Measurements from ENCODE around the gene NRDE2.
"Not testable (repeated sequence)": the region's sequence is repeated elsewhere in the genome, so short reads cannot be mapped to it uniquely, and the experiment has no call there.

NRDE2 gene

DNA sequence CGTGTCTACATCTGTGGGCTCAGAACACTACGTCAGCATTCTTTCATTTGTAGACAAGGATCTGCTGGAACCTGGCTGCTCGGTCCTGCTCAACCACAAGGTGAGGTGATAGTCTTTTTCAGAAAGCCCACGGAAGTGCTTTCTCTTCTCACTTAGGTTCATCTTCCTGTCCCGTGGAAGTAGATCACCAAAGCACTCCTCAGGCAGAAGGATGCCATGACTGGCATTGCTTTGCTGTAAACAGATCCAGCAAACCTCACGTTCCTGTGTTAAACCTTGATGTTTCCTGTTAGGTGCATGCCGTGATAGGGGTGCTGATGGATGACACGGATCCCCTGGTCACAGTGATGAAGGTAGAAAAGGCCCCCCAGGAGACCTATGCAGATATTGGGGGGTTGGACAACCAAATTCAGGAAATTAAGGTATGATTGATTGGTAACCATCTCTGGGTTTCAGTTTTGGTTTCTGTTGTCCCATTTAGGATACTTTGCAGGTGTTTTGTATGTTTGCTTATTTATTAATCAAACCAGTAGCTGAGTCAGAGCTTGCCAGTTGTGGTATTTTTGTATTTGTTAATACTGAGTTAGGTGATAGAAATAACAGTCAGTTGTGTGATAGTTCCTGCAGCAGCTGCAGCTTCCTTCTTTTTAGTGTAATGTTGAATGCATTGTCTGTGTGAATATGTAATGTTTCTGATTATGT is 67.8 kb downstream of the NRDE2 start:
- DNase-seq: no peak

DNA sequence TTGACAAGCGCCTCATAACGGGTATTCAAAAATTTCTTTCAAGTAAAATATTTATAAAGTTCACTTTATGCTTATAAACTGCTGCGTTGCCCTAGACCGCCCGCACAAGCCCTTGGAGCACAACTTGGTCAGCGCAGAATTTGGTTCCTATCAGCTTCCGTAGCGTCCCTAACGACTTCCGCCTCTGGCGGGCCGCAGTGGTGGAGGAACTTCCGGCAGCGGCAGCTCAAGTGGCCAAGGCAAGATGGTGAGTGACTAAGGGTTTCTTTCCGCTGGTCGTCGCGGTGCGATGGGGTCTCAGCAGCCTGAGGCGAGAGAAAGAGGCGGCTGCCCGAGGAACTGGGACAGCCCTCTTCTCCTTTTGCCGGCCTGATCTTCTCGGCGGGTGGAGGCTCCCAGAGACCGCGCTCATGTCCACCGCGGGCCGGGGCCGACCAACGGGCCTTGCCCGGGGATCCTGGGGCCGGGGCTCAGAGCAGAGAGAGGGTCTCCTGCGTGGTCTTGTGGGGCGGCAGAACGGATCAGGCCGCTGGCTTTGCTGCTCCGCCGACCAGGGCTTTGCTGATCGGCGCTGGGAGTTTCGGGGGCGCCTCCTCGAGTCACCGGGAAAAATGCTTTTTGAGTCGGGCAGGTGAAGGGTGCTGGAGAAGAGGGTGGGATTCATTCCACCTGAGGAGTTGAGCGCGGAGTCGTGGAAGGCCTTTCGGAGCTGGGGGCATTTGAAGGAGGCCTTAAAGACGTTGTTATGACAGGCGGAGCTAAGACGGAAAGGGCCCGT is 75.2 kb downstream of the NRDE2 start, which contains the start of gene PSMC1:
Gene PSMC1 (plus strand): TSS at position 200 of the 778 bp plus-strand sequence. CDS start 45 bp downstream, at position 245.
- peak; percentile 94 for DNase-seq

DNA sequence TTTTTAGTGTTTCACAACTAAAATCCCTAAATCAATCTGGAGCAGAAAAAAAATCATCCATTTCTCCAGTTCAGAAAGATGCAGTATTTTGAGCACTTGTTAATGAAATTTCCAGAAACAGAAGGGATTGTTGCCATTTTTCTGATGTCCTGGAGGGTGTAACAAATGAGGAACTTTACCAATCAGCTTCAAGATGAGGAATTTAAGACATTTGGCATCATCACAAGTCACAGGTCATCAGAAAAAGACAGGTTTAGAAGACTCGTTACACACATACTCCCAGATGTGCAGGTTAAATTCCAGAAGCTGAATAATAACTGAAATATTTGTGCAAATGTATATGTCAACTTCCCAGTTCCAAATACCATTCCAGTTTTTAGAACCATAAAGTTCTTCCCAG is 75.9 kb downstream of the NRDE2 start:
- DNase-seq: no peak

DNA sequence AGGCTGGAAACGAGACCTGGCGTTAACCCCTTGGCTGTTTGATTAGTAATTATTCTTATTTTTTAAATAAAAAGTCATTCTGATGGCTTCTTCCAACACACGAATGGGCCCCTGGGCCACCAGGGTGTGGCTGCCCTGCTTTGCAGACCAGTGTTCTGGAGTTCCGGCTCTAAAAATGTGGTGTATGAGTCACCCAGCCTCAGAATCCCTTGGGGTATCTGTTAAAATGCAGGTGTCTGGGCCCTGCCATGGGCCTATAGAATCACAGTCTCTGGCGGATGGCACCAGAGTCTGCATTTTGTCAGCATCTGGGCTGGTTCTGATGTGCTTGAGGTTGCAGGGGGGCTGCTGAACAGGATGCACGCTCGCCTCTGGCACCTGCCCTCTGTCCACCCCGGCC is 77.9 kb downstream of the NRDE2 start:
- DNase-seq: no peak

DNA sequence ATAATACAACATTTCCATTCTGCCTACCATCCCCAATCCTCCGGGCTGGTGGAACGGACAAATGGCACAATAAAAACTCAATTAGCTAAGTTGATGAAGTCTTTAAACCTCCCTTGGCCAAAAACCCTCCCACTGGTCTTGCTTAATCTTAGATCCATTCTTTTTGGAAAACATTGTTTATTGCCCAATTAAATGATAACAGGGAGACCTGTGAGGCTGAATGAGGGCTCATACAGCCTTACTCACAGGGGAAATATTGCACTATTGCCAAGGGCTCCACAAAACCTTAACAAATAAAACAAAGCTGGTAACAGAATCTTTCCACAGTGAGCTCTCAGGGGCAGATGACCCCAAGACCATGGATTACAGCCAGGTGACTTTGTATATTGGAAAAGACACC is 83.1 kb downstream of the NRDE2 start:
- no peak for DNase-seq

DNA sequence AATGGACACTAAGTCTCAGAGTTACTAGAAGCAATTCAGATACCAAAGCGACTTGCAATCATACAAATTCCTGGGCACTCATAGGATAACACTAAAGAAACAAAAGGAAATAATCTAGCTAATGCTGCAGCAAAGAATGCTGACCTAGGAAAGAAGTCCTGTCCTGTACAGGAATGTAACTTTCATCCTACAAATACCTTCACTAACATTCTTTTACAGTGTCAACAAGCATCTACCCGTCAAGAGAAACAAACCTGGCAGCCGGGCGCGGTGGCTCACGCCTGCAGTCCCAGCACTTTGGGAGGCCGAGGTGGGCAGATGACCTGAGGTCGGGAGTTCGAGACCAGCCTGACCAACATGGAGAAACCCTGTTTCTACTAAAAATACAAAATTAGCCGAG is 84.3 kb downstream of the NRDE2 start:
- not testable (repeated sequence) for DNase-seq

DNA sequence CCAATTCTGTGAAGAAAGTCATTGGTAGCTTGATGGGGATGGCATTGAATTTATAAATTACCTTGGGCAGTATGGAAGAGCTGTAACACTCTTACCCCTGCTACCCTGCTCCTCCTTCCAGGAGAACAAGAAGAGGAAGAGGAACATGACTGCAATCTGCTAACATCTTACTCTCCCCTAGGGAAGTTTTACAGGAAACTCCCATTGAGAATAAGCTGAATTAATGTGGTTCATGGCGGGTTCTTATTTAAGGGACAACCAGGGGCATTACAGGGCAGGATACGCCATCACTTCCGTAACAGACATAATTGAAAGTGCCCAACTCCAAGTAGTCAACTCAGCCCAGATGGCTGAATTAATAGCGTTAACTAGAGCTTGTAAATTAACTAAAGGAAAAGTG is 84.8 kb downstream of the NRDE2 start:
- no peak for DNase-seq

DNA sequence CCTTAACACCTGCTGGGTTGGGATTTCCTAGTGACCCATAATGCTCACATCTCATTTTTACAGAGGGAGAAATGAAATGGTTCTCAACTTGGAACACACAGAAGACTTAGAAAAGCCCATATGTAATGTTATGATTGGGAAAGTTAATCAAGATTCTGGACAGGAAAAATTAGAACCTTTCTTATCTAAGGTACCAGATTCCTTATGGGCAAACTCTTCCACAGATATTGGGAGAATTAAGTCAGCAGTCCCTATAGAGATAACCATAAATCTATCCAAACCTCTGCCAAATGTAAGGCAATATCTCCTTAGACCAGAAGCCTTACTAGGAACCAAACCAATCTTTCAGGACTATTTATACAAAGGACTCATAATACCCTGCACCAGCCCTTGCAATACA is 89.3 kb downstream of the NRDE2 start:
- no peak for DNase-seq

DNA sequence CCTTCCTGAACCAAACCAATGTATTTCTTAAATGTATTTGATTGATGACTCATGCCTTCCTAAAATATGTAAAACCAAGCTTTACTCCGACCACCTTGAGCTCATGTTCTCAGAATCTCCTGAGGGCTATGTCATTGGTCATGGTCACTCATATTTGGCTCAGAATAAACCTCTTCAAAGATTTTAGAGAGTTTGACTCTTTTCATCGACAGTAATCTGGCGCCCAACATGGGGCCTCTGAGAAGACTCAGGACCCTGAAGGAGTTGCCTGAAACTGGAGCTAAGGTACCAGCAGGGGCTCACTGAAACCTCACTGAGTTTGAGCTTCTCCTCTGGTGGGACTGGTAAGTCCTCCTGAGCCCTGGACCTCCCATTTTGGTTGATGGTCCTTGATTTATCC is 92.6 kb downstream of the NRDE2 start:
- no peak for DNase-seq

DNA sequence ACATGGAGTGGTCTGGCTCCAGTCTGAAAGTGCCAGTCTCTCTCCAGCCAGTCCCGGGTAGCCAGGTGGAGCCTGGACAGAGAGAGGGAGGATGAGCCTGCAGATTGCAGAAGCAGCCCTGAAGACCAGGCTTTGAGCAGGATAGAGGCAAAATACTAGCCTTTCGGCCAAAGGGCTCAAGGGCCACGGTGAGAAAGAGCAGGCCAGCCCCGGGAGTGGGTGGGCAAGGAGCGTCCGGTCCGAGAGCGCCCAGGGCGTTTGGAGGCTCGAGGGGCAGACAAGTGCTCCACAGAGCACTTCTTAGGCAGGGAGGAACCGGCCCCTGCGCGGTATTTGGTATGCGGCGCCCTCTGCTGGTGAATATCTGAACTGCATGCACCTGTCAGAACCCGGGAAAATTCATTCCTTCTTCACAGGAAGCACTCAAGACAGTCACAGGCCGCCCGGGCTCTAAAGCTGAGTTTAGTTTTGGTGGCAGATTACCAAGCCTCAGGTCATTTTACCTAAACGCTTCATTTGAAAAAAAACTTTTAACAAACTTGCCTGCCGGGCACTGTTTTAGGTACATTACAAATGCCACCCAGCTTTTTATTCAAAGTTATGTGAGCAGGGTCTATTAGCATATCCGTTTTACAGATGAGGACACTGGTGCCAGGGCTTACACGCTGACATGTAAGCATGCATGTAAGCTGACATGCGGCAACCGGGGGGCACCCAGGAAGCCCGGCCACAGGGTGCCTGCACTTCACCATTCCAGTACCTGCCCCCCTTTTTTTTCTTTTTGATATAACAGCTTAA is 96.4 kb downstream of the NRDE2 start:
- peak; percentile 53 for DNase-seq

DNA sequence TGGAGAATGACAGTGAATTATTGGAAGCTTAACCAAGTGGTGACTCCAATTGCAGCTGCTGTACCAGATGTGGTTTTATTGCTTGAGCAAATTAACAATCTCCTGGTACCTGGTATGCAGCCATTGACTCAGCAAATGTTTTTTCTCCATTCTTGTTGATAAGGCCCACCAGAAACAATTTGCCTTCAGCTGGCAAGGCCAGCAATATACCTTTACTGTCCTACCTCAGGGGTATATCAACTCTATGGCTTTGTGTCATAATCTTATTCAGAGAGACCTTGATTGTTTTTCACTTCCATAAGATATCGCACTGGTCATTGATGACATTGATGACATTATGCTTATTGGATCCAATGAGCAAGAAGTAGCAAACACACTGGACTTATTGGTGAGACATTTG is 101.8 kb downstream of the NRDE2 start:
- DNase-seq: not testable (repeated sequence)

DNA sequence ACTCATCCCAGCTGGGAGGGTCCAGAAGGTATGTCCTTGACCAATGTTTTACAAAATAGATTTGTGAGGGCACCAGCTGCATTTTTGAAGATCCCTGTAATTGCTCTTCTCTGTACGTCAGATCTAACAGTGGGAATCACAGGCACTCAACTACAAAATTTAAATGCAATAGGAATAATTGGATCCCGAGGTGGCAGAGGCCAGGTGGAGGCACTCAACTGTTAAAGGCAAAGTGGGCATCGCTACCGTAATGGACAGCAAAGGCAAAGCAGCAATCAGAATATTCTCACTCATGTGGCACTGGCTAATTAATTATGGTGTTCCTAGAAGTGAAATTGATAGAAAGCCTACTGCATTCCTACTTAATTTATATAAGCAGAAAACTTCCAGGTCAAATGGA is 103.3 kb downstream of the NRDE2 start:
- no peak for DNase-seq
